ENCODE data around the gene ALX3. TPM values are rescaled to one million over a fixed set of nuclear protein-coding genes. Genes with fewer than 3 reads are reported as not detected.
"Not testable (repeated sequence)": the region's sequence is repeated elsewhere in the genome, so short reads cannot be mapped to it uniquely, and the experiment has no call there.

Gene ALX3
- total RNA-seq, 1 donor from 2014 or later, result not detected

GRCh38 chr1:110083866-110084226, 13.4 kb upstream of the ALX3 start:
- no peak overlapping the region for H3K4me3 ChIP-seq (ENCODE audit: low read depth, low read length)
- TF ChIP-seq CTCF (conservative IDR thresholded peaks at IDR 0.05; ENCODE audit: low read depth, low read length), result no peak
- no peak for DNase-seq (ENCODE audit: low read depth)

- no peak overlapping the region for H3K4me3 ChIP-seq (ENCODE audit: low read depth, low read length)
Observed at GRCh38 chr1:110083061-110083865, 12.8 kb upstream of the ALX3 start.

GRCh38 chr1:110082477-110082876, 12.0 kb upstream of the ALX3 start:
- H3K4me3 ChIP-seq (ENCODE audit: low read depth, low read length), result no peak overlapping the region
- no peak for DNase-seq (ENCODE audit: low read depth)
- TF ChIP-seq CTCF (conservative IDR thresholded peaks at IDR 0.05; ENCODE audit: low read depth, low read length), result no peak

More at GRCh38 chr1:110083061-110083865, 12.8 kb upstream of the ALX3 start:
- no peak for TF ChIP-seq CTCF (conservative IDR thresholded peaks at IDR 0.05; ENCODE audit: low read depth, low read length)
- DNase-seq (ENCODE audit: low read depth), result no peak

- TF ChIP-seq CTCF (conservative IDR thresholded peaks at IDR 0.05; ENCODE audit: low read depth, low read length), result no peak
- DNase-seq (ENCODE audit: low read depth), result no peak
- H3K4me3 ChIP-seq (ENCODE audit: low read depth, low read length), result no peak overlapping the region
Observed at GRCh38 chr1:110081061-110081460, 10.6 kb upstream of the ALX3 start.

- DNase-seq (ENCODE audit: low read depth); H3K4me3 ChIP-seq (ENCODE audit: low read depth, low read length): not testable (repeated sequence)
Observed at GRCh38 chr1:110079995-110080394, 9.5 kb upstream of the ALX3 start.

- TF ChIP-seq CTCF (conservative IDR thresholded peaks at IDR 0.05; ENCODE audit: low read depth, low read length), result no peak
- DNase-seq (ENCODE audit: low read depth), result peak; percentile 16
- no peak overlapping the region for H3K4me3 ChIP-seq (ENCODE audit: low read depth, low read length)
Observed at GRCh38 chr1:110076789-110077500, 6.5 kb upstream of the ALX3 start.

GRCh38 chr1:110074166-110074565, 3.7 kb upstream of the ALX3 start:
- H3K4me3 ChIP-seq (ENCODE audit: low read depth, low read length), result no peak overlapping the region
- TF ChIP-seq CTCF (conservative IDR thresholded peaks at IDR 0.05; ENCODE audit: low read depth, low read length), result no peak
- no peak for DNase-seq (ENCODE audit: low read depth)
